ENCODE results near the gene VSTM2L.

VSTM2L gene

DNA sequence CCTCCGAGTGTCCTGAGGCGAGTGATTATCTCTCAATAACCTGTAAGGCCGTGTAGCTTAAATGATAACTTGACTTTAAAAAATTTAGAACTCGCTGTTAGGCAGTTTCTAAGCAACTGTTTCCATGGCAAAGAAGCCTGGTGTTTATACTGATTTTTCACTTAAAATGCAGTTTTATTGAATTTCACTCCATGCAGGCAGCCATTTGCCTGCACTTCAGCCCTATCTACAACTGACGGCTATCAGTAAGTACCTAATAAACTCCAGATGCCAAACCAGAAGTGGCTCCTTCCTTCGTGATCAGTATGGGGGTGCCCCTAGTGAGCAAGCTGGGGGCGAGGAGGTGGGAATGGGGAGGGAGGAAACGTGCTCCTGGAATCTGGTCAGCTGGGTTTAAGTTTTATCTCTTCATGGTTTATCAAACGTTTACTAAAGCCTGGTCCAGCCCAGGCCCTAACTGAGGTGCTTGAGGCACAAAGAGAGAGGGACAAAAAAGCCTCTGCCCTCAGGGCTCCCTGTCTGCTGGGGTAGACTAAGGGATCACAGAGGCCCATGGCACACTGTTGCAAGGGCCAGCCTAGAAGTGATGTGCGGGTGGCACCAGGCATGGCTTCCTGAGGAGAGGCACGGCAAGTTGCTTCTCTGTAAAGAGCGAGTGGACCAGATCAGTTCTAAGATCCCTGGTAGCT is 84.8 kb downstream of the VSTM2L start:
- no peak for DNase-seq (ENCODE audit: low read depth, low spot score)

DNA sequence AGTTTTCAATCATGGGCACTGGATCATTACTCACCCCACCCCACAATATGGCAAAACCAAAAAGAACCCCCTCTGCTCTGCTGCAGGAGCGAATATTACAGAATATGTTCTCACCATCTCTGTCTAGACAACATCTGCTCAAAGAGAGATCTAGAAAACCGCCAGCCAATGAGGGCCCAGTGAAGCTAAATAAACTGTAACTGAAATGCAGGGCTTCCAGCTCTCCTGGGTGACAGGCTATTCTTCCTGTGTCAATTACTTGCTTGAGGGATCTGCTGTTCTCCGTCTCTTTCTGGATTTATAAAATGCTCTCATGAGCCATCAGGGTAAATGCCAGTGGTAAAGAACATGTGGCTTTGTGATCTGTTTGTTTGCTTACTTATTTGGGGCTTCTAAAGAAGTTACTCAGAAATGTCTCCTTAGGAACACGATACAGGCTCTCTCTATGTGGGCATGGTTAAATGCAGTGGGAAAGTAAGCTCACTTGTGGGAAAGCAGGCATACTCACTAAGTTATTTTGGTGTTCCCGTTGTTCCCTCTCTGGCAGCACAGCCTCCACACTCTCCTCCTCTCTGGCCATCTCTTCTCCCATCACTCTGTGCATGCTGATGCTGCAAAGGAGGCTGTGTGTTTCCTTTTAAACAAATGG is 85.5 kb downstream of the VSTM2L start:
- no peak for DNase-seq (ENCODE audit: low read depth, low spot score)

DNA sequence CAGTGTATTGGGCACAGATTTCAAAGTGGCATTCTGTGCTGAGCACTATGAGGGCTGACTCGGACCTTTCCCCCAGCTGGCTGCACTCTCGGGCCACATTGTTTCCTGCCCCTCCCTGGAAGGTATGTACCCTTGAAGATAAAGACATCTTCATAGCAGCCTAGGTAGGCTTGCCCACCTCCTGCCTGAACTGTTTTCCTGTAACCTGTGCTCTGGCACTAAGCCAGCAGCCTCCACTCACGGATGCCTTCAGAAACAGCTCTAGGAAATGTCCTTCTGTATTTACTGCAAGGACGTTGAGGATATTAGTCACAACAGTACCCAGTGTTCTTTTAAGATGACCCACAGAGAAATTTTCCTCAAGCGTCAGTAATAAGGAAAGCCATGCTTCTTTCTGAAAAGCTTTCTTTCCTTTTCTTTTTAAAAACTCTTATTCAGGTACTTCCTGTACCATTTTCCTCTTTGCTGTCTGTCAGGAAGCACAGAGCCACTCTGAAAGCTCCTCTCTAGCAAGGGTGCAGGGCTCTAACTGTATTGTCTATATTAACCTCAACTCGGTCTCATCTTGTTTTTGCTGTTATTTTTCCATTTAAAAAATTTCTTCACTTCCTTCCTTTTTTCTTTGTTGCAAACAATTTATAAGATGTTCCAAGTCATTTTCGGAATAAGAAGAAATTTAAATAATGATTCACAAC is 86.8 kb downstream of the VSTM2L start:
- no peak for DNase-seq (ENCODE audit: low read depth, low spot score)

DNA sequence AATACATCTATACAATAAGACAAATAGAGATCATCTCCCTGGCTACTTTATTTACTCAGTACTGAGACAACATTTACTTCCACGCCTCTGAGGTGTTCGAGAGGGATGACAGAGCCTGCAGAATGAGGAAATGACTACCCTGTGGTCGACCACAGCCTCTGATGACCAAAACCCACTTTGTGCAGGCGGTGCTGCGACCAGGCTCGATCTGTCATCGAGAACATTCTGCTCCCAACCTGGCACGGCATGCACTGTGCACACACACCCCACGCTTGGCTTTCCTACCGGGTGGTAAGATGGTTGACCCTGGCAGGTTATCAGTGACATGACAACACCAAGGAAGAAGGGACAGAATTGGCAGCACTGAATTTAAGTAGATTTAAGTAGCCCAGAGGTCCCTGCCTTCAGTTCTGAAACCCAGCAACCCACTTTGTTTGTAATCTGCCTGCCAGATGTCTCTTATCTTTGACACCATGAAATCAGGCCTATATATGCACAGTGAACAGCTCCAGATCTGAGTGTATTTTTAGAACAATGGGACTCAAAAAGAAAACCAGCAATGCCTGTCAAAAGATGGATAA is 87.7 kb downstream of the VSTM2L start:
- DNase-seq (ENCODE audit: low read depth, low spot score) = no peak

DNA sequence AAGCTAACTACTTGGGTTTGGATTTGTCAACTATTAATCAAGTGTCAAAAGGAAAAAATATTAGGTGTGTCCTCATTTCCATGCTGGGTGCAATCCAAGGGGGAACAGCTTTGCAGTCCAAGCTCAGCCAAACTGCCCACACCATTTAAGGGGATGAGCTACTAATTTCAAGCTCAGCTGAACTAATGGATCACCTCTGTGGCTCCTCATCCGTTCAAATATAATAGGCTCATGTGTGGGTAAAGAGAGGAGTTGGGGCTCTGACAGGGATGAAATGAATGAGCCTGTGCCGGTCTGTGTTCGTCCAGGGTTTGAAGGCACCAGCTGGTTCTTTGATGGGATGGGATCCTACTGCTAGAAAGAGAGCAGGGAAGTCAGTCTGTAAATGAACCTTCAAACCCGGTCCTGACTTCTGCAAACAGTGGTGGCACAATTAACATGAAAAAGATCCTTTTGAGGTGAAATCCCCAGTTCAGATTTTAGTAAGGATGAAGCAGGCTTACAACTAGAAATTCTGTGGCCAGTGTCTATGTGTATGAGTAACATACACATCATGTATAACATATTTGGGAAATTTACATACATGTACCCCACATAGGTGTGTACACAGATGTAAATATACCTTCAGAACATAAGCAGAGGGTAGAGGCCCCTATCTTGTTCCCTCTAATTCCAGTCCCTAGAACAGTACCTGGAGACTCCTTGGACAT is 88.4 kb downstream of the VSTM2L start:
- DNase-seq (ENCODE audit: low read depth, low spot score) = no peak

DNA sequence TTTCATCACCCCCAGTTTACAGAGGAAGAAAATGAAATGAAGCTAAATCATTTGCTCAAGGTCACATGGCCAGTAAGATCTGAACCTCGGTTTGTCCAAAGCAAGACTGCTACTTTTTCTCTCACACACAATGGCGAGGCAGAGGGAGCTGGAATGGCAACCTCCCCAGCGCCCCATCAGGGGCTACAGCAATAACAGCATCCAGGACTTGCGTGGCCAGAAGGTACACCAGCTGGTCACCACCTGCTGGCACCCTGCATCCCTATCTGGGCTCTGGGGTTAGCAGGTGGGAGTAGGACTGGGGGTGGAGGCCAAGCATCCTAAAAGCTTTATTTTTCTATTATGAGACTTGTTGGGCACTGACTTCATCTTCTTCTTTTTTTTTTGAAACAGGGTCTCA is 89.0 kb downstream of the VSTM2L start:
- DNase-seq (ENCODE audit: low read depth, low spot score) = no peak

DNA sequence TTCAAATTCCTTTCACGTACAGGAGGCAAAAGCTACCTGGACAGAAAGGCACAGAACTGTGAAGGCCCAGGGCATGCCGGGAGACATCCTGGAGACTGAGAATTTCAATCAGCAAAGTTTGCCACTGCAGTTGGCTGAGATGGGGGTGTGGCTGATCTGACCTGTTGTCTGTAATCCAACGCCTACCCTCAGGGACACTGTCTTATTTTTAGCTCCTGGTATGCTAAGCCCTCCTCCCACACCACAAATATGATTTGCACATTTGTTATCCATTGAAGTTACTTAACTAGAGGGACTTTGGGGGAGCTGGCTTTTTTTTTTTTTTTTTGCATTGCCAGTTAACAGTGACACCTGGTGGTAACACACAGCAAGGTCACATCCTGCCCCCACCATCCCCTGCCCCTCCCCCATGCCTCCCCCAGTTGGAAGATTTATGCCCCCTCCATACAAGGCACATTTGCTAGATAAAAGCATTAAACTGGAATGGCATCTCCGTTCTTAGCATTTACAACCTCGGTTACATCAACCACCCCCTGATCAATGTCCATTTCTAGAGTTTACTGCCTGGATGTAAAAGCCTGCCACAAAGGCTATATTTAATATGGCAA is 90.0 kb downstream of the VSTM2L start:
- no peak for DNase-seq (ENCODE audit: low read depth, low spot score)

DNA sequence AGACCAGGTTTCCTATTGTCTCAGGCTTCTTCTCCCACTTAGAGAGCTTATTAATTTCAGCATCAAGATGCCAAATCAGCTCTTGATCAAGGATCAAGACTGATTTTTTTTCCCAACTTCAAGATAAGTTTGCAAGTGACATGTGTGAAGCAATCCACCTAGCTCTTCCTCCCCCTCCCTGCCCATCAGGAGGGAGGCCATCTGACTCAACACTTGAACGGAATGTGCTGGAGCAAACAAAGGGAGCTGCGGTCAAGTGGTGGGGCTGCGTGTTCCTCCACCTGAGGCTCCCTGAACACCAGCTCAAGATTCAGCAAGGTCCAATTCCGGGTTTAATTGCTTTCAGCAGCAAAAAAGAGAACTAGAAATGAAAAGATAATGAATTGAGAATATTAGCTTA is 91.6 kb downstream of the VSTM2L start:
- no peak for DNase-seq (ENCODE audit: low read depth, low spot score)
